Left renal cortex interstitium (tissue), 4 donors: Measurements from ENCODE around the gene C2orf78. TPM values are rescaled to one million over a fixed set of nuclear protein-coding genes. Genes with fewer than 3 reads are reported as not detected.
"Not testable (repeated sequence)": the region's sequence is repeated elsewhere in the genome, so short reads cannot be mapped to it uniquely, and the experiment has no call there.

Experiments used
- DNase-seq, 4 donors: peaks; one replicate each; pipeline ENCODE4 v3.0.0-alpha.2; 2013; ENCODE audit warnings: low read depth in 4 of 4, low spot score in 2 of 4, missing footprints in 1 of 4
- polyA plus RNA-seq, 4 donors: library from polyadenylated mRNA; unstranded; fragments of 120-200 nt; gene quantifications; one replicate each; pipeline ENCODE4 v1.2.1, GENCODE V29; 2013; ENCODE audit not compliant: insufficient read length in 4 of 4

Gene C2orf78
- polyA plus RNA-seq, 4 donors: not detected

GRCh38 chr2:73779467-73780236 lies 4.3 kb upstream of the C2orf78 start, which contains the start of gene DUSP11:
Gene DUSP11, minus strand, starts transcription at chr2:73780103. Its CDS starts 129 bp downstream, at chr2:73779974.
- peak; percentile 81 to 94 (median 83) for DNase-seq

DNA sequence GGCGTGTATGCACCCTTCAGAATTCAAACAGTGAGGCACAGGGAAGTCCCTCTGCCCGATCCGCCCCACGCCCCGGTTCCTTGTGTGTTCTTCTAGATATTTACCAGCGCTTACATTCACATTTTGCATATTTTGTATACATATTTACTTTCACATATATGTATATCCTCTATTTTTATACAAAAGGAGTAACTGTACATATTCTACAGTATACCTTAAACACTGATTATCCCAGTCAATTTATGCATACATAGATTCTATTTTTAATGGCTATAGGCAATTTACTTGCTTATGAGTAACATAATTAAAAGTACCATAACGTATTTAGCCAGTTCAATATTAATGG lies 3.8 kb upstream of the C2orf78 start:
- DNase-seq: no peak

DNA sequence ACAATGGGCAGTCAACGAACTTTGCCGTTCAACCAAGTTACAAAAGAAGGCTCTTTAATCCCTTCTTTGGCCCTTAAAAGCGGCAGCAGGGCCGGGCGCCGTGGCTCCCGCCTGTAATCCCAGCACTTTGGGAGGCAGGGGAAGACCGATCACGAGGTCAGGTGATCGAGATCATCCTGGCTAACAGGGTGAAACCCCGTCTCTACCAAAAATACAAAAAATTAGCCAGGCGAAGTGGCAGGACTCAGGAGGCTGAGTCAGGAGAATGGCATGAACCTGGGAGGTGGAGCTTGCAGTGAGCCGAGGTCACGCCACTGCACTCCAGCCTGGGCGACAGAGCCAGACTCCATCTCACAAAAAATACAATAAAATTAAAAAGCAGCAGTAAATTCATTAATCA lies 581 bp upstream of the C2orf78 start:
- DNase-seq: not testable (repeated sequence)

- no peak for DNase-seq
Measured at GRCh38 chr2:73811878-73812277, 27.9 kb downstream of the C2orf78 start.

DNA sequence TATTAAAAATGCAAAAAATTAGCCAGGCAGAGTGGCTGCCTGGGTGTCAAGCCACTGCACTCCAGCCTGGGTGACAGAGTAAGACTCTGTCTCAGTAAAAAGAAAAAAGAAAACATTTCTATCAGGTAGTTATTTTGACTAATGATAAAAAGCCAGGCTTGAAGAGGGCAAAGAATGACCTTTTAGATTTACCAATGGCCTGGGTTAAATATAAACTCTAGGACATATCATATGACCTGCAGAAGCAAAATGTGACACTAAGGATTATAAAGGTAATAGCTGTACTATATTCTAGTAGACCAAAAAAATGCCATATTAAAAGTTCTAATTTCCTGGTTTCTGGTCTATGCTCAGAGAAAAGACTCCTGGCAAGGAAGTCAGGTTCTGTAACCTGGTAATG lies 28.7 kb downstream of the C2orf78 start:
- DNase-seq: no peak

GRCh38 chr2:73818296-73818695 lies 34.3 kb downstream of the C2orf78 start:
- no peak for DNase-seq

DNA sequence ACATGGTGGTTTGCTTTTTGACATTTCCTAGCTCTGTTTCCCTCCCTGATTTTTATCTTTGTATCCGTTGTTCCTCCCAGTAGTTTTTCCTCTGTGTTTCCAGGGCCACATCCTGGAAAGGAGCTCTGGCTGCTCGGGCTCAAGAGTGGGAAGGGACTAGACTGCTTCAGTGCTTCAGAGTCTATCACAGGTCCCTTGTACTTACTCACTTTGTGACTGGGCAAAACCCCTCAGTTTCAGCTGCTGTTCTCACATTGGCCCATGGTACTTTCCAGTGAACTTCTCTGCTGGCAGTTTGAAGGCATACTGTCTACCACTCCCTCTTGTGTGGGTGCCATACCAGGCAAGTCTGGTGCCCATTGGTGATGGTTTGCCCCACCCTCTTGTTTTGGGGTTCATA lies 37.2 kb downstream of the C2orf78 start:
- DNase-seq: no peak

DNA sequence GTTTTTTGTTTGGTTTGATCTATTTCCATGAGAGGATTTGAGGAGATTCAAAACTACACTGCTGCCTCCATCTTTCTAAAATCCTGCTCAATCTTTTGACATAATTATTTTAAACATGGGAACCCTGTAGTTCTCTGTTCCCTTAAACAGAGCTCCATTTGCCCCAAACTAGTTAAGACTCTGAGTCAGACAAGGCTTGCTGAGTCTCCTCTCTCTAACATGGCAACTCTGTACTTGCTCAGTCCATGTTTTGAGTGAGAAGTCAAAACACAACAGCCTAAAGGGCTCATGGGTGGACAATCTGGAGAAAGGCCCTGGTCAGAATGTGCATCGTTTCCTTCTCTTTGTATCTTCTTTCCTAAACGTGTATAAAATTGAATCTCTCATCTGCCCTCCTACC lies 37.7 kb downstream of the C2orf78 start:
- DNase-seq: no peak

DNA sequence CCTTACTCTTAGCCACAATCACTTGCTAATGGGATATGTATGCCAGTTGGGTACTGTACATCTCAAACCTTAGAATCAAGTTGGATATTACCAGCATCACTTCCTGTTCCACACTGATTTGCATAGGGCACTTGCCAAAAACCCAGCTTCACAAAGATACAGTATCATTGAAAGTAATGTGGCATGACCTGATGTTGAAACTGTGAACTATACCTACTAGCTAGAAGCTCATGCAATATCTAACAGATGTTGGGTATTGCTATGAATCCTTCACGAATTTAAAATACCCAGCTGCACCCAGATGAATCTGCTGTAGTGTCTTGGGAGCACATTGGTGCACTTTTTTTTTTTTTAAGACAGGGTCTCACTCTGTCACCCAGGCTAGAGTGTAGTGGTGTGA lies 38.3 kb downstream of the C2orf78 start:
- no peak for DNase-seq

DNA sequence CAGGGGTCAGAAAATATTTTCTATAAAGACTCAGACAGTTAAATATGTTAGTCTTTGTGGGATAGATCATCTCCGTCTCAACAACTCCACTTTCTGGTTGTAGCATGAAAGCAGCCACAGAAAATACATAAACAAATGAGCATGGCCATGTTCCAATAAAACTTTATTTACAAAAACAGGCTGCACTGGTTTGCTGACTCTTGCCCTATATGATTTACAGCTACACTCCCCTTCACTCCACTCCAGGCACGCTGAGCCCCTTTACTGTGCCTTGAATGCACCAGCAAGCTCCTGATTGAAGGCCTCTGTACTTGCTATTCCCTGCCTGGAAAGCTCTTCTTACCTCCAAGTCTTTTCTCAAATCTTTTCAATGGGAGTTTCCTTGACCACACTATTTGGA lies 39.0 kb downstream of the C2orf78 start:
- no peak for DNase-seq

GRCh38 chr2:73823416-73823815 lies 39.4 kb downstream of the C2orf78 start:
- no peak for DNase-seq

- DNase-seq: peak in 3 of 4 donors; percentile 26 to 72 (median 61)
Measured at GRCh38 chr2:73823916-73824523, 40.0 kb downstream of the C2orf78 start.

- DNase-seq: no peak
Measured at GRCh38 chr2:73825408-73825807, 41.4 kb downstream of the C2orf78 start.

DNA sequence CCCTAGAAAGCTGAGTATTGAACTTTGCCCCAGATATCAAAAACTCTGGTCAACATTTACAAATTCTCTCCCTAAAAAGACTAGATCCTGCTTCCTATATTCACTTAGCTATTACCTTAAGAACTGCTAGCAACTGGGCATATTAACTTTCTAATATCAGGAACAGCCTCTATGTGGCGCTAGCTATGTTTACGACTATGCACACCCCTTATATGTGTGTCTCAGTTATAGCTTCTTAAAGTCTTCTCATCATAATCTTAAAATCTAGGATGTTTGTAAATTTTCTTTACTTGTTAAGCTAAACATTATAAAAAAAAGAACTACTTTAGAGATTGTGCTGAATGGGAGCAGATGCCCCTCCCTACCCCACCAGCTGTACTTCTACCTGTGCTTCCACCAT lies 43.0 kb downstream of the C2orf78 start:
- no peak for DNase-seq

DNA sequence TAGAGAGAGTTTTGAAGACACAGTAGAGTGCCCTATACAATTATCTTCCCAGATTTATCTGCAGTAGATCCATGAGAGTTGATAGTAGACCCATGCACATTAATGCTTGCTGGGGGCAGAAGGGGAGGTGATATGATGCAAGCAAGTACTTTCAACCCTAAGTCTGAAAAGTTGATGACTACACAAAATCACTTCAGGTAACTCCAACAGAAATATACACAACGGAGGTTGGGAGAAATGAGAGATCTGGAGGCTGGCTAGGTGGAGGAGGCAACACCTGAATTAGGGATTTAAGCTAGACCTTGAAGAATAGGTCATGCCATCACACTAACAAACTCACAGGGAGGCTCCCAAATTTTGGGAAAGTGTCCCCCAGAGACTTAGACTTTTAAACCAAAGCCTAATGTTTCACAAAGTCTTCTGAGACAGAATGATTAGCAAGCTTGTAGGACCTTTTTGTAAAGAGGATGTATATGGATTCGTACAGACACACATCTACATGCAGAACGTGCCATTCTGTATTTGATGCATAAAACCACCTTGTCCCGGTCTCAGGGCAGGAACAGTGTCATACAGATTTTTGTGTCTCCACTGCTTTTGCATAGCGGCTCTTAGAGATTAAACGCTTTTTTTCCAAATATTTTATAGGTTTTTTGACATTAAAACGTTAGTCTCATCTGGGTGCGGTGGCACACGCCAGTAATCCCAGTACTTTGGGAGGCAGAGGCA lies 43.8 kb downstream of the C2orf78 start:
- DNase-seq: no peak

DNA sequence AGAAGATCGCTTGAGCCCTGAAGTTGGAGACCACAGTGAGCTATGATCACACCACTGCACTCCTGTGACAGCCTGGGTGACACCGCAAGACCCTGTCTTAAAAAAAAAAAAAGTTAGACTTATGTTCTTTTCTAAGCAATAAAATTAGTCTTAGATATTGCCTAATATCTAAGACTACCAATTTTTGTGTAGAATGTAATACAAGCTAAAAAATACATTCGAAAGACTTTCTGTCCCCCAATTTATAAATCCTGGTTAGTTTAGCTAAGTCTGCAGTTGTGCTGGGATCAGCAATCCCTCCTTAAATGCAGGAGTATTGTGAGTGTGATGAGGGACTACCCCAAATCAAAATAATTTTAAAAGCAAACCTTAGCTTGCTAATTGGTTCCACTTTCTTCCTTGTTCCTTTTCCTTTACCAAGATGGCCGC lies 44.4 kb downstream of the C2orf78 start:
- no peak for DNase-seq

DNA sequence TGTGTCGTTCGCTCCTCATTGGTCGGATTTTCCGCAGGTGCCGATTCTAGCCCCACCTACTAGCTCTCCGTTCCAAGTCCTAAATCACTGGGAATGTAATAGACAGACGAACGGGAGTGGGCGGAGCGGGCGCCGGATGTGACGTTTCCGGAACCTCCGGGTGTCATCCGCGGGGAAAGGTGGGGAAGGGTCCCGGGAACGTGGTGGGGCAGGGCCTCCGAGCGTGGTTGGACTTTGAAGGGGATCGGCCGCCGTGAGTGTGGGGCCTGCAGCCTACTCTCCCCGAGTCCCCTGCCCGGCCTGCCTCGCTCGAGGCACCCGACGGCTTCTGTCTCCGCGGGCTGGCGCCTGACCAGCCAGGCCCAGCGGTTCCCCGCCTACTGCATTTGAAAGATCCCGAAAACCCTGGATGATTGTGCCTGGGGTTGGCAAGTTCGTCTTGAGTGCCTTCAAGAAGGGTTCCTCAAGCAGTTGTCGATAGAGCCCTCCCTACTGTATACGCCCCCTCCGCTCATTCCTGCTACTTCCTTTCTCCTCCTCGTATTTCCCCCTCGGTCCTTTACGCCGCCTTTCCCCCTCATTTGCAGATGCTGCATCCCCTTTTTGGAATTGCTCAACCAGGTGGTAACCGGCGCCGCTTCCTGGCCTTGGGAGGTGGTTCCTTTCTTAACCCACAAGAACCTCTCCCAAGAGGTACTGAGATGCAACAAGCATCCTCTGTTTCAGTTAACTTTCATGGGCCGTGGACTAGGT lies 45.0 kb downstream of the C2orf78 start, which contains the start of gene STAMBP:
STAMBP (plus strand) TSS at position 144 of the 753 bp plus-strand sequence. CDS start 1,896 bp downstream, outside the sequence.
- DNase-seq: peak; percentile 90 to 99 (median 94)

GRCh38 chr2:73830871-73831401 lies 47.0 kb downstream of the C2orf78 start:
- DNase-seq: no peak

GRCh38 chr2:73832930-73833329 lies 48.9 kb downstream of the C2orf78 start:
- no peak for DNase-seq

- DNase-seq: no peak
Measured at GRCh38 chr2:73836141-73836943, 52.4 kb downstream of the C2orf78 start.
